8988T (cell line): ENCODE measurements around the gene GPRC5C.
"Not testable (repeated sequence)": the region's sequence is repeated elsewhere in the genome, so short reads cannot be mapped to it uniquely, and the experiment has no call there.

Experiments used
- DNase-seq: peaks from one replicate; pipeline ENCODE4 v3.0.0; 2011

The GPRC5C gene, protein sequence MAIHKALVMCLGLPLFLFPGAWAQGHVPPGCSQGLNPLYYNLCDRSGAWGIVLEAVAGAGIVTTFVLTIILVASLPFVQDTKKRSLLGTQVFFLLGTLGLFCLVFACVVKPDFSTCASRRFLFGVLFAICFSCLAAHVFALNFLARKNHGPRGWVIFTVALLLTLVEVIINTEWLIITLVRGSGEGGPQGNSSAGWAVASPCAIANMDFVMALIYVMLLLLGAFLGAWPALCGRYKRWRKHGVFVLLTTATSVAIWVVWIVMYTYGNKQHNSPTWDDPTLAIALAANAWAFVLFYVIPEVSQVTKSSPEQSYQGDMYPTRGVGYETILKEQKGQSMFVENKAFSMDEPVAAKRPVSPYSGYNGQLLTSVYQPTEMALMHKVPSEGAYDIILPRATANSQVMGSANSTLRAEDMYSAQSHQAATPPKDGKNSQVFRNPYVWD

DNA sequence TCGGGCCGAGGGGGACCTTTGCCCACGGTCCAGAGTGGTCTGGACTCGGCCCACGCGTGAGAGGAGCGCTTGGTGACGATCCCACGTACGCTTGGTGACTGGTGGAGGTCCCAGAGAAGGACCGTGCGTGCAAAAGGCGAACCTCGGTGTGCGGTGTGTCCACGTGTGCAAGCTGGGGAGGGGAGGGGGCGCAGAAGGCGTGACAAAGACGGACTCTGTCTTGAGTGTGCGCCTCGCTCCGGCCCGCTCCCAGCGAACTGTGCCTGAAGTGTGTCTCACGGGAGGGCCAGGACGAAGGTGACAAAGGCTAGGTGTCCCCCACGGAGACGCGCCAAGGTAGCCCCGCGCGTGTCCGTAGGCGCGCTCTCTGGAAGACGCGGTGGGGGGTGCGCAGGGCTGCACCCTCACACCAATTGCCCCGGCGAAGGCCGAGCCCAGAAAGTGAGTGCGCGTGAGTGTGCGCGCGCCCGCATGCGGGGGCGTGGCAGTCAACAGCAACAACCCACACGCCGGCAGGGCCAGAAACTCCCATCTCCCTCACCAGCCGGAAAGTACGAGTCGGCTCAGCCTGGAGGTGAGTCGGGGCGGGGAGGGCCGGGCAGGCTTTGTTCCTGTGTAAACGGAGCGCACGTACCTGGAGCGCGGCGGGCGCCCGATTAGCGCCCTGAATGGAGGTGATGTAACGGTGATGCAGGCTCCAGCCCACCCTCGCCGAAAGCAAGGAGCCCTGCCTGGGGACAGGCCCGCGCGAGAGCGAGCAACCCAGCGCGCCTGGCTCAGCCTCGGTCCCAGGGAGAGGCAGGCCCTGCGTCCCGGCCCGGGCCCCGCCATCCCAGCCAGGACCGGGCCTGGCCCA is at the start of gene GPRC5C:
Gene GPRC5C, plus strand, starts transcription at position 521 of the 856 bp plus-strand sequence. CDS start 7,689 bp downstream, outside the sequence.
- DNase-seq: peak; percentile 80

DNA sequence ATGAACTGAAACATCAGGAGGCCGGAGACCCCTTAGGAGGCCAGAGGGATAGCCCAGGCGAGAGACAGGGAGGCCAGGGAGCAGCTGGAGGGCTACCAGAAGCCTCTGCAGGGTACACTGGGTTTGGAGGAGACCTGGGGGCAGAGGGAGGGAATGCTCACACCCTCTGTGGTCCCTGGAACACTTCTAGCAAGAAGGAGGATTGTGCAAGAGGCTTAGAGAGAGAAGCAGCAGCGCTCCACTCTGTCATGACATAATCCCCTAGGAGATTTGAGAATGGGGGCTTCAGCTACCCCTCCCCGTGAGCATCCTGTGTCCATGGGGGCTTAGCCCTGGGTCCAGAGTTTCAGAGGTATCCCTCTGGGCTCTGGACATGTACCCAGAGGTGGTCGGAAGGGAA is 48.7 kb upstream of the GPRC5C start:
- no peak for DNase-seq

DNA sequence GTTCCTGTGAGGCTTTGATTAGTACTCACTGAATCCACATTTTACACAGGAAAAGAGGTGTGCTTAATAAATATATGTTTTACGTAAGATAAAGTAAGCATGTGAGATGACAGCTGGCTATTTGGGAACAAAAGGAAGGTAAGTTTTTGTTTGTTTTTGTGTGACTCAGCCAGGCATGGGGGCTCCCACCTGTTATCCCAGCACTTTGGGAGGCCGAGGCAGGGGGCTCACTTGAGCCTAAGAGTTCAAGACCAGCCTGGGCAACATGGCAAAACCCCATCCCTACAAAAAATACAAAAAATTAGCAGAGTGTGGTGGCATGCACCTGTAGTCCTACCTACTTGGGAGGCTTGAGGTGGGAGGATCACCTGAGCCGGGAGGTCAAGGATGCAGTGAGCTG is 46.7 kb upstream of the GPRC5C start:
- no peak for DNase-seq

DNA sequence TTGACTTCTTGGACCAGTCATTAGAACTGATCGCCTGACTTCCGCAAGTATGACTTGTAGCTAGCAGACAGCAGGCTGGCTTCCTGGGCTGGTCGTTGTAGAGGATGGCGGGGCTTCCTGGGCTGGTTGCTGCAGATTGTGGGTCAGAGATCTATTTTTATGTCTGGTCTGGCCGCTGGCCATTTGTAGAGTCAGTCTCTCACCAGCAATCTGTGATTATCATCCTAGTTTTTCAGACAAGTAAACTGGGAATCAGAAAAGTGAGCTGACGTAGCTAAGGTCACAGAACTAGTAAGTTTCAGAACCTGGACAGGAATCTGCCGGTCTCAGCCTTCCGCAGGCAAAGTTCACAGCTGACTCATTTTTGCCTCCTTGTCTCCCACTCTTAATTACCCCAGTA is 45.5 kb upstream of the GPRC5C start:
- no peak for DNase-seq

DNA sequence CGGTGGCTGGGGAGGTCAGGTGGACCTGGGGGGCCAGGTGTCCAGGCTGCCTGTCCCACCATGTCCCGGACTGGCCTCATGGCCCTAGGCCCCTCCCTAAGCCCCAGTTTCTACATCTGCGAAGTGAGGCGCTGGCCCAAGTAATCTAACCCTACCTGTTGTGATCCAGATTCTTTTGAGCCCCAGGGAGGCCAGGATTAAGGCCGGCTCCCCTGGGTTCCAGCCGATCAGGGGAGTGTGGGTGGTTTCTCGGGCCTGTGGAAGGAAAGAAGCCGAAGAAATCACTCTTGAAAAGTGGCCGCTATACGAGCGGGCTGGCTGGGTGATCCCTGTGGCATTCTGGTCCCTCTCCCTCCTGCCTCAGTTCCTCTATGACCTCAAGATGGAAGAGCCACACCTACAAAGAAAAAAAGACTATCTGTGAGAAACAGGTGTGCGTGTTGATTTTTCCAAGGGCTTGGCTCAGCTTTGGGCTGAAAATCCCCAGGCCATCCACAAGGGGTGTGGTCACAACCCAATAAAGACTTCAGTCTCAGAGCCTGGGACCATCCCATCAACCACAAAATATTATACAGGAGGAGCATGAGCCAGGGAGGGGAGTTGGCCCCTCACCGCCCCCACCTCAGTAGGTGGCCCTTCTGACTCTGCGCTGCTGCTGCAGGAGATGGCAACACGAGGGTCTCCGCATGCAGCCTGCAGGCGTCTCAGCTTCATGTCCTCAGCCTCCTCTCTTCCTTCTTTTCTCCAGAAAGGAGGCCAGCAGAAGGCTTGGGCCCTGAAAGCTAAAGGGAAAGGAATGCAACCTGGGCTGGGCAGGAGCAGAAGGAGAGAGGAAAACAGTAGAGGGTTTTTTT is 44.3 kb upstream of the GPRC5C start:
- no peak for DNase-seq

DNA sequence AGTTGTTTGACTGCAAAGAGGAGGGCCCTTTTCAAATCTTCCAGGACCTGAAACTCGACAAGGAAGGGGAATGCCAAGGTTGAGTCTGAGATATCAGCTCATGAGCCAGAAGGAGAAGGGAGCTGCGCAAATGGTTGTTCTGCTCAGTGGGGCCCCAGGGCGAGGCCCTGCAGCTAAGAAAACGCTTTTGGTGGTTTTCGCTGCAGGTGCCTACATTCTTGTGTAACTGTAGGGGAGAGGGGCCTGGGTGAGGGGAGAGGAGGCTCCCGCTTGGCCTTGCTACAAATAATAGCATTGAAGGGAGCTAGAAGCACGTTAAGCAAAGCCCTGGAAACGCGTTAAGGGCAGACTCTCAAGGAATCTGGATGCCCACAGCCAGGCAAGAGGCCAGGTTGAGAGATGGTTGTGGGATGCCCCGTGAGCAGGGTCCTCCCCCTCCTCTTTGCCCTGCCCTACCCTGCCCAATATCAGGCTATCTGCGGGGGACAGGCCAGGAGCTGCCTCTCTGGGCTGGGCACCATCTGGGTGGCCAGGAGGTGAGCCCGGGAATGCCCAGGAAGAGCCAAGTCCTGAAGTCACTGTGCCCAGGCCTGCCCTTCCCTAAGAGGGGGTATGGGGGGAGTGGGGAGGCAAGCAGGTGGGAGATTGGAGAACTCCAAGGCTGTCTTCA is 42.7 kb upstream of the GPRC5C start:
- no peak for DNase-seq

DNA sequence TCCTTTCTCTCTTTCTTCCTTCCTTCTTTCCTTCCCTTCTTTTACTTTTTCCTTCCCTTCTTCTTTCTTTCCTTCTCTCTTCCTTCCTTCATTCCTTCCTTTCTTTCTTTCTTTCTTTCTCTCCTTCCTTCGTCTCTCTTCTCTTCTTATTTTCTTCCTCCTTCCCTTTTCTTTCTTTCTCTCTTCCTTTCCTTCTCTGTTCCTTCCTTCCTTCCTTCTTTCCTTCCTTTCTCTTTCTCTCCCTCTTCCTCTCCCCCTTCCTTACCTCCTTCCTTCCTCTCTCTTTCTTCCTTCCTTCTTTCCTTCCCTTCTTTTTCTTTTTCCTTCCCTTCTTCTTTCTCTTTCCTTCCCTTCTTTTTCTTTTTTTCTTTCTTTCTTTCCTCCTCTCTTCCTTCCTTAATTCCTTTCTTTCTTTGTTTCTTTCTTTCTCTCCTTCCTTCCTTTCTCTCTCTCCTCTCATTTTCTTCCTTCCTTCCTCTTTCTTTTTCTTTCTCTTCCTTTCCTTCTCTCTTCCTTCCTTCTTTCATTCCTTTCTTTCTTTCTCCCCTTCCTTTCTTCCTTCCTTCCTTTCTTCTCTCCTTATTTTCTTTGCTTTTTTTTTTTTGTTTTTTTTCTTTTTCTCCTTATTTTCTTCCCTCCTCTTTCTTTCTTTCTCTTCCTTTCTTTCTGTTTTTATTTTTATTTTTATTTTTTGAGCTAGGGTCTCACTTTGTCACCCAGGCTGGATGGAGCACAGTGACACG is 41.8 kb upstream of the GPRC5C start:
- no peak for DNase-seq

DNA sequence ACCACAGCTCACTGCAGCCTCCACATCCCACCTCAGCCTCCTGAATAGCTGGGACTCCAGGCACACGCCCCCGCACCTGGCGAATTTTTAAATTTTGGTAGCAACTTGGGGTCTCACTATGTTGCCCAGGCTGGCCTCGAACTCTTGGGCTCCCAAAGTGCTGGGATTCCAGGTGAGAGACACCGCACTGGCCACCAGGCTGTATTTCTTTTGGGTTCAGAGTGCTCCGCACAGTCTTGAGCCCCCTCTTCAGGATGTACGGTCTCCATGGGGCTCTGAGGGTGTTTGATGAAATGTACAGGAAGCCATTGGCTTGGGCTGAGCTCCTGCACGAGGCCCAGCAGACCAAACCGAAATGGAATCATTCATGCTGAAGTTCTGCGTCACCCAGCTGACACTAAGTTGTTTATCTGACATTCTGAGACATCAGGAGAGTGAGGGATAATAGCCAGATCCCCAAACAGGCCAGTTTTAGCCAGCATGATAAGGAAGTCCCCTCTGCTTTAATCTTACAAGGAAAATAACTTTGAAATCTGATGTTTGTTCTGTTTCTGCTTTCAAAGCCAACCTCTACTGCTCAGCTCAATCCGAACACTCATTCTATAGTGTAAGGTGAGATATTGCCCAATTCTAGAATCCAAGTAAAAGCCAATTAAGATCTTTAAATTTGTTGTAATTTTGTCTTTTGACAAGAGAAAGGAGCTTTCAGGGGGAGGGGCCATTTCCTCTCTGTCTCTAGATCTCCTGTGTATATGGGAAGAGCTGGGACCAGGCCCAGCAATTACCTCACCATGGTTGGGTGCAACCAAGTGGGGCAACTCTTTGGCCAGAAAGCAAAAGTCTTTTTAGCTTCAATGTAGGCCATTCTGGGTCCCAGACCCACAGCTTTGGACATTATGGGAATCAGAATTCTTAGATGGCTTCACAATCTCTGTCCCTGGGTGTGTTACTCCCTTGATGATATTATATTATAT is 40.9 kb upstream of the GPRC5C start:
- no peak for DNase-seq

DNA sequence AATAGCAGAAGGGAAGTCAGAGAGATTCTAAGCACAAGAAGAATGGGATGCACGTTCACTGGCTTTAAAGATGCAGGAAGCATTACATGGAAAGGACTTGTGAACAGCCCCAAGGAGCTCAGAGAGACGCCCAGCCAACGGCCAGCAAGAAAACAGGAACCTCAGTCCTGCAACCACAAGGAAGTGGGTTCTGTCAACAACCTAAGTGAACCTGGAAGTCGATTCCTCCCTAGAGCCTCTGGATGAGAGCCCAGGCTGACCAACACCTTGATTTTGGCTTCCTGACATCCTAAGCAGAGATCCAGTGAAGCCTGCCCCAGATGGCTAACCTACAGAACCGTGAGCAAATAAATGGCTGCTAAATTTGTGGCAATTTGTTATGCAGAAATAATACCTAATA is 40.1 kb upstream of the GPRC5C start:
- DNase-seq: no peak

DNA sequence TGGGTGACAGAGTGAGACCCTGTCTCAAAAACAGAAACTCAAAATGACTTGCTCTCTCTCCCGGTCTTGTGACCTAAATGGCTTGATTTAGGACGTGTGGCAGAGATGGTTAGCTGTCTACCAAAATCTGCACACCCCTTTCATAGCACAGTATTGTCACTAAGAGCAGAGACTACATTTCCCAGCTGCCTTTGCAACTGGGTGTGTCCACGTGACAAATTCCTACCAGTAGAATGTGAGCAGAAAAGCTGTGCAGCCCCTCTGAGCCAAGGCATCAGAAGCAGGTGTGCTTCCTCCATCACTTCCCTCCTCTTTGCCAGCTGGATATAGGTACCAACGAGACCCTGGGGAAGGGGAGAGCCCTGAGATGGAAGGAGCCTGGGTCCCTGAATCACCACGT is 39.0 kb upstream of the GPRC5C start:
- DNase-seq: no peak

DNA sequence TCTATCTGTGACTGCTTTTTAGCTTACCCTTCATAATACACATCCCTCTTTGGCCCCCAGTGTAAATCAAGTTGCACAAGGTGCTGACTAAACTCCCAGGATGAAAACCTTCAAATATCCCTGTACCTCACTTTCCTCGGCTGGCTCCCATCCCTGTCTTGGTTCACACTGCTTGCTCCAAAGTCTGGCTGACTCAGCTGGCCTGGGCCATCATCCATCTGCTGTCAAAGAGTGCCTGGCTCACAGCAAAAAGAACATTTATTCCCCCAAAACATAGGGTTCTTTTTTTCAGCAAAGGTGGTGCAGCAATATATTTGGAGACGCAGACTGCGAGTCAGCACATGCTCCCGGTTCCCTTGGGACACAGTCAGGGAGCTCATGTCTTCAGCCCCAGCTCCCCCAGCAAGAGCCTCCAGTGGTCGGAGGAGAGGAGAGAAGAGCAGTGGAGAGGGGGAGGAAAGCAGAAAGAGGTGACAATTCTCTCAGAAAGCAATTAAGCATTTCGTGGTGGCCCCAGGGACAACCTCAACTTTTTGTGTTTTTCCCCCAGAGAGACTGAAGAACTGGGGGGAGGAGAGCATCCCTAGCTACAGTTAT is 38.4 kb upstream of the GPRC5C start:
- no peak for DNase-seq

DNA sequence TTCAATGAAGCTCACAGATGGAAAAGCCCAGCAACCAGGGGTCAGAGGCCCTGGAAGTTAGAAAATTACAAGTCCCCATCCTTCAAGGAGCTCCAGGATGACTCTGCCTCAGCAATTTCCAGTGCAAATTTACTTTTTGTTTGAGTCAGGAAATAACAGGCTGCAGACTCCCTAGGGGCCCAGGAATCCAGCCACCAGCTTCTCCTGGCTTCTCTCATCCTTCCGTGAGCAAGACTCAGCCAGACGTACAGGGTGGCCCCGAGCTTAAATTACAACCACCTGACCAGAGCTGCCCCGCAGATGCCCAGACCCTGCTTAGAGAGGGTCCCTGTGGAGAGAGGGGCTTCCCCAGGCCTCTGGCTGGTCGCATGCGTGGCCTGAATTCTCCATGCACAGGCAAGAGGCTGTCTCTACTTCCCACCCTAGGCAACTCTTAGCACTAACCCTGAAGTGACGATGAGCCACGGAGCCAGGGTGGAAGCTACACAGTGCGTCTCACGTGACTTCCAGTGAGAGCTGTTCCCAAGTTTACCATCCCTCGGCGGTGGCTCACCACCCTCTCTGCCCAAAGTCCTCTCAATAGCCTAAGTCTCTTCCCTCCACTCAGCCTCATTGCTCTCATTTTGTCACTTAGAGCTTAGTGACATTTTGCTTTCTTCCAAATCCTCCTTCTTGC is 37.5 kb upstream of the GPRC5C start:
- no peak for DNase-seq

DNA sequence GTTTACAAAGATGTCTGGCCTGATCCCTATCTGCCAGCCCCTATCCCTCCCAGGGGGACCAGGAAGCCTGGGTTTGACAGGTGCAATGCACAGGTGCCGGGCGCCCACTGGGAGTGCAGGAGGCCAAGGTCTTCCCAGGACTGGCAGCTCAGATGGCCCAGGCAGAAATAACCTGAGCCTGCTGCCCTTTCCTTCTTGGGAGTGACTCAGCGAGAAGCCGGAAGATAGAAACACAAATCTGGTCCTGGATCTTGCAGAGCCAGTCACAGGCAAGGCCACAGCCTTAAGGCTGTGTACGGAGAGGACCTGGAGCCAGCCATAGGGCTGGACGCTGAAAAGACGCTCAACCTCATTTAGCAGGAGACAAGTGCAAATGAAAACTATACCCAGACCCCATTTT is 36.9 kb upstream of the GPRC5C start:
- no peak for DNase-seq

DNA sequence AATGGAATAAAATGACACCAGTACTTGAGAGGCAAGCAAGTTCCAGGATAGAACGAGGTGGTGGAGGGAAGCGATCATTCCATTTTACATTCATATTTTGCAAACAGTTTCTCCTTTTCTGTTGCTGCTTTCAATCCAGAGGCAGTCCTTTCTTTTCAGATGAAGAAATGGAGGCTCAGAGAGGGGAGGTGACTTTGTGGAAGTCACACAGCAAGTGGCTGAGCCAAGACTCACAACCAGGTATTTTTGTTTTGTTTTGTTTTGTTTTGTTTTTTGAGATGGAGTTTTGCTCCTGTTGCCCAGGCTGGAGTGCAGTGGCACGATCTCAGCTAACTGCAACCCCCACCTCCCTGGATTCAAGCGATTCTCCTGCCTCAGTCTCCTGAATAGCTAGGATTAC is 35.3 kb upstream of the GPRC5C start:
- DNase-seq: no peak

DNA sequence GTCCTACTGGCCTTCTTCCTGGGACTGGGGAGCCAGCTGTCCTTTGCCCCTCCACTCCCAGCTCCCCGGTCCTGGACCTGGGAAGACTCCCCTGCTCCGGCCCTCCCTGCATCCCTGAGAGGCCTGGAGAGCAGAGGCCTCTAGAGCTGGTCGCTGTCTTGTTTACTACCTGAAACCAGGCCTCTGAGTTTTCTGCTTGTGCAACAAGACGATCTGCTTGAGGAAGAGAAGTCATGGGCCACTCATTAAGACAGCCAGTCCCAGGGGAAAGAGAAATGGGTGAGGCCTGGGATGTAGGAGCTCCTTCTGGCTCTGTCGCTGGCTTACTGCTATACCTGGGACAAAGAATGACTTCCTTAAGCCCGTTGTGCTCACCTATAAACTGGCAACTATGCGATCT is 29.8 kb upstream of the GPRC5C start:
- no peak for DNase-seq

DNA sequence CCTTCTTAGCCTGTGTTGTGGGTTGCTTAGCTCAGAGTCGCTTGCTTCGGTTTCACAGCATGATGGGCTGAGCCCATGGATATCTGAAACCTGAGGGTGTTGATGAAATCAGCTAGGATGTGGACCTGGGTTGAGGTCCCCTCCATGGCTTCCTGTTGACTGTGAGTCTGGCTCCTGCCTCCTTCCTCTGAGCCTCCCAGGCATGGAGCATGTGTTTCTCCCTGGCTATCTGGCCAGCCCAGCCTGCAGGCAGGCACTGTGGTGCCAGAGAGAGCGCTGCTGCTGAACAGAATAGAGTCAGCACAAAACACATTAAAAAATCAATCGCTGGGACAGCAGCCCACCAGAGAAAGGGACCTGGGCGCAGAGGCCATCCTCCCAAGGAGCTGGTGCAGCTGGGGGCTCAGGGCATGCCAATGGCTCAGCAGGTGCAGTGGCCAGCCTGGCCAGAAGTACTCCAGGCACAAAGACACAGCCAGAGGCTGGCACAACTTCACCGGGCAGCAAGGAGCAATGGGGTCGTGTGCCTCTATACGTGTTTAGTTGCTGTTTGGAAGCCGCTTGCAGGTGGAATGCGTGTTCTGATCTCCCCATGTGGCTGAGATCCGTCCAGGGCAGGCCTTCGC is 28.3 kb upstream of the GPRC5C start:
- no peak for DNase-seq

DNA sequence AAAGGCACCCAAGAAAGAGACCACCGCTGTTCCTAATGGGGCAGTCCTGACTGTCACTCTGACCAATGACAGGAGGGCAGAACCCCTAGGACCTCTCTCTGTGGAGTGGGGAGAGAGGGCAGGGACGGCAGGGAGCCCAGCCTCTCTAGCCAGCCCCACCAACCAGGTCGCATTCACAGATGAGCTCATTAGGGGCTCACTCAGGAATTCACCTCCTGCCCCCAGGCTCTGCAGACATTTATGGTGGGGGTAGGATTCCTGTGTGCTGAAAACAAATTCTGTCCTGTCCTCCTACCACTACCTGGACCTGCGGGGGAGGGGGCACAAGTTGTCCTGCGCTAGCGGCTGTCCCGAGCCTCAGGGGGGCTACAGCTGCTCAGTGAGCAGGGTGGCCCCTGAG is 27.7 kb upstream of the GPRC5C start:
- no peak for DNase-seq

DNA sequence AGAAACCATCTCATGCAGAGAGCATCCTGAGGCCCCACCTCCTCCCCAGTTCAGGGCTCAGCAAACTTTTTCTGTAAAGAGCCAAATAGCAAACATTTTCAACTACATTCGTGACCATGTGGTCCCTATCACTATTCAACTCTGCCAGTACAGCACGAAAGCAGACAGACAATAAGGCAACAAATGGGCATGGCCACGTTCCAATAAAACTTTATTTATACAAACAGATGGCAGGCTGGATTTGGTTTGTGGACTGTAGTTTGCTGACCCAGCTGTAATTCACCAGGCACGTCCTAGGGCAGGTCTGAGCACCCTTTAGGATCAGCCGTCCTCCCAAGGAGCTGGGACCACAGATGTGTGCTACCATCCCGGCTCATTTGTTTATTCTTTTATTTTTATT is 27.1 kb upstream of the GPRC5C start:
- DNase-seq: no peak

DNA sequence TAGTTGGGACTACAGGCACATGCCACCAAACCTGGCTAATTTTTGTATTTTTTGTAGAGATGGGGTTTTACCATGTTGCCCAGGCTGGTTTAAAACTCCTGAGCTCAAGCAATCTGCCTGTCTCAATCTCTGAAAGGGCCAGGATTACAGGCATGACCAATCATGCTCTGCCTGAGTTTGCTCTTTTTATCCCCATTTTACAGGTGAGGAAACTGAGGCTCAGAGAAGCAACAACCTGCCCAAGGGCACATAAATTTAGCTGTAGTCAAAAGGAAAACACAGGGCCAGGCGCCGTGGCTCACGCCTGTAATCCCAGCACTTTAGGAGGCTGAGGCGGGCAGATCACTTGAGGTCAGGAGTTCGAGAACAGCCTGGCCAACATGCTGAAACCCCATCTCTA is 26.6 kb upstream of the GPRC5C start:
- not testable (repeated sequence) for DNase-seq
